ENCODE data around the gene DTNB. TPM values are rescaled to one million over a fixed set of nuclear protein-coding genes. Genes with fewer than 3 reads are reported as not detected.

Gene DTNB
- total RNA-seq, 1 experiment from 2014 or later: 2.9 TPM

DNA sequence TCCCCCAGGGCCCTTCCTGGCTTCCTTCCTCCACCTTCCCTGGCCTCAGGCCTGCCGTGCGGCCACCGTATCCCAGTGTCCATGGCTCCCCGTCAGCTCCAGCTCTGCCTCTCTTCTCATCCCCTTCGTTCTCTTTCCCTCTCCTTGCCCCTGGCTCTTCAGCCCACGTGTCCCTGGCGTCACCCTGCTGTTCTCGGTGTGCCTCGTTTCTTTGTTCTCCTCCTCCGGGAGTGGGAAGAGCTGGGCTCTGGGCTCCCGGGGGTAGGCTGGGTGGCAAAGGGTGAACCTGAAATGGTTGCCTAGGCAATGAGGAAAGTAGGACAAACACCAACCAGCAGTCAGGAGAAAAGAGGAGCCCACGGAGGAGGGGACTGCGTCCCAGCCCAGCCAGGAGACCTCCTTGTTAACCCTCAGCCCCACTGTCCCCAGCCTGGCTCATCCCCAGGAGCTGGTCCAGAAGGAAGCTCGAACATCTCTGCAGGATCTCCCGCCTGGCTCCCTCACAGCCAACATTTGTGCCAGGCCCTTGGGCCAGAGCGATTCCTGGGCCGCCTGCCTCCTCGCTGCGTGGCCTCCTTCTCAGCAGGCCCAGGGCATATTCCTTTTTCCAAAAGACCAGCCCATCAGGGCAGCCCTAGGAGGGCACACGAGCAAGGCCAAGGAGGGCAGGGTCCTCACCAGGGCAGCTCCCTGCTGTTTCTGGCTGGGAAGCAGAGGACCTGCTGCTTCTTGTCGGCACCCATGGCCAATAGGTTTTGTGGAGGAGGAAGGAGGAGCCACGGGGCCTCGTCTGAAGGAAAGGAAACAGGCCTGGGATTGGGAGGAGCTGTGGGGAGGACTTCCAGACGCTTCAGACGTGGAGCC, 300.7 kb downstream of the DTNB start:
- no peak for DNase-seq (ENCODE audit: low spot score)

DNA sequence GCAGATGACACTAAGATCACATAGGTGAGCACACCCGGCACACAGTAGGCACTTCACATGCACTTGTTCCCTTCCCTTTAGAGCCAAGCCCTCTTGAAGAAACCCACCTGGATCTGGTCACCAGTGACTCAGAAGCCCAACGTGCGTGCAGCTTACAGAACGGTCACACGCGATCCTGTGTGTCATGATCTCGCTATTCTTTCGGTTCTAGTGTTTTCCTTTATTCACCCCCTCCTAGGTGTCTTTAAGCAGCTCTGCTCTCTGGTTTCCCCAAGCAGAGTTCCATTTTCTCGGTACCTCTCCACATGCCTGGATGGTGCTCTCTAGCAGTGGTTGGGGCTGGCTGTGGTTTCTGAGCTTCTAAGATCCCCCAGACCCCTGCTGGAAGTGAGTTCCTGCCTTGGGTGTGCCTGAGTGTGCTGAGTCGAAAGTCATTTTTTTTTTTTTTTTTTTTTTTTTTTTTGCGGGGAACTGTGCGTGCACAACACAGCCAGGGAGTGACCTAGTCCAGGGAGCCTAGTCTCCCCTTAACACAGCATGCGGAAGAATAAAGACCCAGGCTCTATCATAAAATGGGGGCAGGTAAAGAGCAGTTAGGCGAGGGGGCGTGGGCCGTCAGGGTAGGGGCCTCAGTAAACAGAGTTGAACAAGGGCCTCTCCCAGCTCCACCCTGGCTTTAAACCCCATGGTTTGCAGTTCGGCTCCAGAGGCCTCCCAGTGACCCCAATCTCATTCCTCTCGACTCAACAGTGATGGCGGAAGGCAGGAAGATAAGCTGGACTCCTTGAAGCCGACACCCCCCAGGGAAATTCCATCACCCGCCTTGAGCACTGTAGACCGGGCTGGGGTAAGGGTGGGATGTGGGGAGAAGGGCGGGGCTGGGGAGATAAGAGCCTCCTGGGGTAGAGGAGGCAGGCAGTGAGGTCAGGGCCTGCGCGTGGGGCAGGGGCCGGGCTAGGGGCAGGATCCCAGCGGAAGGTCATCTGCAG, 301.8 kb downstream of the DTNB start:
- no peak for DNase-seq (ENCODE audit: low spot score)

DNA sequence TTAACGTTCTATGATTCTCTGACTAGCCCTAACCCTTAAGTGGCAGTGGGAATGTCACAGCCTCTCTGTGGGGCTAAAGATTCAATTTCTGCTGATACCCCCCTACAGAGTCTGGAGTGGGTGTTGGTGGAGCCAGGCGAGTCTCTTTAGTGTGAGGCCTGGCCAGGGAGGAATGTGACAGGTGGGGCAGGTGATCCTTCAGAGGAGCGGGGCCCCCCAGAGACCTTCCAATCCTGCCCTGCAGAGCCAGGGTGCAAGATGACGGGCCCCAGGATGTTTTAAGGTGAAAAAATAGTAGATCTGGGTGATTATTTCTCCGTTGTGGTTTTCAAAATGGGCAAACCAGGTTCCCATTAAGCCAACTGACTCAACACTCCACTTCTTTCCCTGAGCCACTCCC, 303.5 kb downstream of the DTNB start:
- DNase-seq (ENCODE audit: low spot score): no peak

DNA sequence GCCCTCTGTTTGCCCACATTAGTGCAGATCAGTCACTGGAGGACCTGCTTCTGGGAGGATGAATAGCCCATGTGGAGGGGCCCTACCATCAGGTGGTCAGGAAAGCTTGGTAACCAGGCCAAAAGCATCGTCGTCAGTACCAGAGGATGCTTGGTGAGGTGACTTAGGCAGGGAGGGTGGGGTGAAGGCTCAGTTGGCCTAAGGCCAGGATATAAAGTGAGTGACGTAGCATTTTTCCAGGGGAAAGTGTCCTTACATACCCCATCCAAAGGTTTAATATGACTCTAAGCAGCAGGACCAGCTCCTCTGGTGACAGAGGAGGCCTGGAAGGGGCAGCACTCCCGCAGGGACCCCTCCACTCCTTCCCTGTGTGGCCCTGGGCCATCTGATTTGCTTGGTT, 303.9 kb downstream of the DTNB start:
- DNase-seq (ENCODE audit: low spot score): no peak

DNA sequence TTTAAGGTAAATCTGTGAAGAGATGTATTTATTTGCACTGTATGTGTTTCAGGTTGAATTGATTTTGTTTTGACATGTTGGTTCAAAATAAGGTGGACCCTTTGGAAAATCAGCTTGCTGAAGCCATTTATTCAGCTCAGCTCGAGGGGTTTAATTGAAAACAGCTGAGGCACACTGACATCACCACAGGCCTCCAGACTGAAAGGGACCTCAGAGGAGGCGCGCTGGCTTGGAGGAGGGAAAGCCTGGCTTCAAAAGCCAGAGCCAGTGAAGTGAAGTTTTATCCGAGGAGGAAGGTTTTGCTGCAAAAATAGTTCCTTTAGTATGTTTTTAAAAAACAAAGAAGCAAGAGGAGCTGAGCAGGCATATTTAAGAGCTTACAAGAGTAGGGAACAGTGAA, 304.7 kb downstream of the DTNB start:
- DNase-seq (ENCODE audit: low spot score): no peak

DNA sequence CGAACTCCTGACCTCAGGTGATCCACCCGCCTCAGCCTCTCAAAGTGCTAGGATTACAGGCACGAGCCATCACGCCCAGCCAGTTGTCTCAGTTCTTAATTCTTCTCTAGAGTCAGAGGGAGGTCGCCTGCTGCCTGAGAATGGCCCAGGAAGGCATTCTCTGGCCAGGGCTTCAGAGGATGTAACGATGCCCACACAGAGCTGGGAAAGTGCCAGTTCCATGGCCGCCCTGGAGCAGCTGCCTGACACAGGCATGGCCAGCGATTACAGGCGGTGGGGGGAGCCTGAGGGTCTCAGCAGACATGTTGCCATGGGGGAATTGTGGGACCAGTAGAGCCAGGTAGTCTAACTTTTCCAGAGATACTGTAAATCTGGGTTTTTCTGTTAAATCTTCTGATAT, 306.1 kb downstream of the DTNB start:
- no peak for DNase-seq (ENCODE audit: low spot score)

DNA sequence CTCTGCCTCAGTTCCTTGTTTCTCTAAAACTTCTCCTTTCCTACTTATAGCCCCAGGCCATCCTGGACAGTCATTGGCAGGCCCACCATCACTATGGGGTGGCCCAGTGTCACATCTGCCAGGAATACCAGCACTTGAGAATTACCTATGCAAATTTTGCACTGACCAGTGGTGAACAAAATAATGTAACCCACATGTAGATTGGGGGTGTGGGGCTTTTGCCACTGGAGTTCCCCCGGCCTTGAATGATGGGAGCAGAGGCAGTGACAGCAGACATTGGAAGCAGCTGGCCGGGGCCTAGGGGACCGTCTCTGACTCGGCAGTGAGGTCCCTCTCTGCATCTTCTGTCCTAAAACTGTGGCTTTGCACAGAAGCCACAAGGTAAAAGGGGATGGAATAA, 306.7 kb downstream of the DTNB start:
- no peak for DNase-seq (ENCODE audit: low spot score)

DNA sequence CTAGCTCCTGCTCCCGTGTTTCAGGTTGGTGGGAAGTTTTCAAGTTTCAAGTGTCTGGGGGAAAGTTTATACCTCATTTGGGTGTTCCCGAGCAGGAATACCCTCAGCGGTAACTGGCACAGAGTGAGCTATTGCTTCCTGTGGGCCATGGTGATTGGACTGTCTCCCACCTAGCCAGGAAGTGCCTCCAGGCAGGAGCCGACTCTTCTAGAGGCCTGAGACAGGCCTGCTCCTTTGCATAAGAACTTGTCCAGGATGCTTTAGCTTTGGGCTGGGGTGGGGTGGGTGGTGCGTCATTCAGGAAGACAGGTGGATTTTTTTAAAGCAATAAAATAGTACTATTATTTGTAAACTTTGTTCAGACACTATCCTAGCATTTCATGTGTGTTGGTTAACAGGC, 308.1 kb downstream of the DTNB start:
- no peak for DNase-seq (ENCODE audit: low spot score)

DNA sequence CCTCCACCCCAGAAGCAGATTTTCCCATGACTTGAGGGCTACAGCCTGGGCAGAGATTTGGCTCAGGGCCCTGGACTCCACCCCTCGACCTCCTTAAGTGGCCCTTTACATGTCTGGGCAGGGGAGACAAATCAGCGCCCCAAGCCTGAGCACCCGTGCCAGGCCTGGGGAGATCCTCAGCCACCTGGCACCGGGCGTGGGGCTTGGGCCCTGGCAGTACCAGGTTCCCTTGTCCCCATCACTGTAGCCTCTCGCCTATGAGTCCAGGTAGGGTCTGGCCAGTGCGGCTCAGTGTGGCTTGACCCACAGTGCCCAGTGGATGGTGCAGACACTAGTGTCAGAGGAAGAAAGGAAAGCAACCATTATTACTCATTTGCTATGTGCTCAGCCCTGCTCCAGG, 309.6 kb downstream of the DTNB start:
- no peak for DNase-seq (ENCODE audit: low spot score)

DNA sequence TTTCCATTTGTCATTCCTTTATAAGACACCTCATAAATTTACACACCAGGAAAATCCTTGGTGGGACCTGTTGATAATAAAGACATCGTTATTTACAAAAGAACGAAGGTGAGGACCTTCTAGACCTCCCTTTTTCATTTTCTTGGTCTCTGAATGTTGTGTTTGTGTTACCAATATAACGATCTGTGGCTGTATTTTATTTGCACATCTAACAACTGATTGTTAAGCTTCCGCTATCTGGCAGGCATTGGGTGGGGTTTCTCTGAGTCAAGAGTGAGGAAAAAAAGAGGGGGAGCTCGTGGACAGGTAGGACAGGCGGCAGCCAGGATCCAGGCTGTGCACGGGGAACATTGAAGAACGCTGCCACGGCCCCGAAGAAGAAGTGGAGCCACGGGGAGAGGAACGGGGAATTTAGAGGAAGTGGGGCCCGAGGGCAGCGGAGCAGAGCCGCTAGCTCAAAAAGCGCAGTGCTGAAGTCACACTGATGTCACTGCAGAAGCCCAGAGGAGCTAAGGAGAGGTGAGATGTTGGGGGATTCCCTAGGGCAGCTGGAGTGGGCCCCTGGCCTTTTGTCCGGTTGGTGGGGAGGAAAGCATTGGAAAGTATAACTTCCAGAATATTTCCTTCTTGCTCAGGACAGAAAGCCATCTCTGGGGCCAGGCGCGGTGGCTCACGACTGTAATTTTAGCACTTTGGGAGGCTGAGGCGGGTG, 310.8 kb downstream of the DTNB start:
- no peak for DNase-seq (ENCODE audit: low spot score)

DNA sequence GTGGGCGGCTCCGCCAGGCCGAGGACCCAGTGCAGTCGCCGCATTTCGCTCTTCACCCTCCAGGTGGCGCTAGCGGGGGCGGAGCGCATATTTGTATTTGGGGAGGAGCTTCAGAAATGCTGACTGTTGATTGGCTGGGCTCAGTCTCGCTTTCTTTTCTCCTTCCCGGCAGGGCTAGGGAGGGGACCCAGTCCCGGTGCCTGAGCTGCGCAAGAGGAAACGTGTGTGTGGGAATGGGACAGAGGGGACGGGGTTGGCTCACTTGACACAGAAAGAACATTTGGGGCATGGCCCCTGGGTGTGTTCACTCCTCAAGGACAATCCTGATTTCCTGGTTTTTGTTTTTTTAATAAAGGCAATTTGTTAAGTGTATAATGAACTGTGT, 311.3 kb downstream of the DTNB start:
- peak; percentile 95 for DNase-seq (ENCODE audit: low spot score)

DNA sequence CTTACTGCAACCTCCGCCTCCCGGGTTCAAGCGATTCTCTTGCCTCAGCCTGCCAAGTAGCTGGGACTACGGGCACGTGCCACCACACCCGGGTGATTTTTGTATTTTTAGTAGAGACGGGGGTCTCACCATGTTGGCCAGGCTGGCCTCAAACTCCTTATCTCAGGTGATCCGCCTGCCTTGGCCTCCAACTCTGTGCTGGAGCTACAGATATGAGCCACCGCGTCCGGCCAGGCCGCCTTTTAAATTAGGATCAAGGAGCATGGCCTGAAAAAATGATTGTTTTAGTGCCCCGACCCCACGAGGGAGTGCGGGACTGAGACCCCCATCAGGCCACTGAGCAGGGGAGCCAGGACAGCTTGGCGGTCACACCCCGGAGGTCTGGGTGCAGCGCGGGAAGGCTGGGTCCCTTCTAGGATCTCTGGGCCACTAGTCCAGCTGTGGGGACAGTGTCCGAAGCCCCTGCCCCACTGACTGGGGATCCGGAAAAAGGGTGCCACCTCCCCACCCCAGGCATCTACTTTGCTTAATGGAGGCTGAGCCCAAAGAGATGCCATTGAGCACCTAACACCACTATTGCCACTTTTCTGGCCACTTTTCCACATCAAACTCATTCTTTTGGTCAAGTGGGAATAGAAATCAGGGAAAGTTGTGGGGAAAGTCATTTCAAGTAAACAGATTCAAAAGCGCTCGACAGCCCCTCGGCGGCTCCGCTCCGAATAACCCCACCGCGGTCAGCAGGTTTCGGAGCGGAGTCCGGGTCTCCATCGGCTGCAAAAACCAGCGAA, 311.9 kb downstream of the DTNB start:
- no peak for DNase-seq (ENCODE audit: low spot score)

DNA sequence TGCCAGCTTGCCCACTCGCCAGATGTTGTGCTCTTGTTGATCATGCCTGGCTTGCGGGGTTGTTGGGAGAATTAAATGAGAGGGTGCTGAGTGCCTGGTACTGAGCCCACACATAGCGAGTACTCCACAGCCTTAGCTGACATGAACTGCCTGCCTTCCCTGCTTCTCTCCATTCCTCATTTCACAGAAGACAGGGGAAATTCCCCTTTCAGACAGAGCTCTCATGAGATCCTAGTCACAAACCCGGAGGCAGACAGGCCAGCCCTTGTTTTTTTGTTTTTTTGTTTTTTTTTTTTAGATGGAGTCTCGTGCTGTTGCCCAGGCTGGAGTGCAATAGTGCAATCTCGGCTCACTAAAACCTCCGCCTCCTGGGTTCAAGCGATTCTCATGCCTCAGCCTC, 314.5 kb downstream of the DTNB start:
- no peak for DNase-seq (ENCODE audit: low spot score)

DNA sequence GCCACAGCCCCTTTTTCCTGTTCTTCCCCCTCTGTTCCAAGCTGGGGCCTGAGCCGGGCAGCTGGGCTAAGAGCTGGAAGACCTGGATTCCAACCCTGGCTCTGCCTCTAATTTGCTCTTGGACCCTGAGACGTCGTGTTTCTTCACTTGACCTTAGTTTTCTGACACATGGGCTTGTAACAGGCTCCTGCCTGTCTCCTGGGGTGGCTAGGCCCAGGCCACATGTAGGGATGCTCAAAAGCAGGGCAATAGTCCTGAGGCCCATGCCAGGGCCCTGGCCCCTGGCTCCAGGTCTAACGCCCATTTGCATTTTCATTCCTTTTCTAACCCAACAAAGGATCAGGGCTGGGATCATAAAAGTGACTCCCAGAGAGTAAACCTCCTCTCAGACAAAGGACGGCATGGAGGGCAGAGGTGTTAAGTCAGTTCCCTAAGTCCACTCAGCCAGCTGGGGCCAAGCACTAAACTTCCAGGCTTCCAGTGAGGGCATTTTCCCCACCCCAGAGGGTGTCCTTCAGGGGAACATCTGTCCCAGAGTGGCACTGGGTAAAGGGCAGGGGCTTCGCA, 315.0 kb downstream of the DTNB start:
- no peak for DNase-seq (ENCODE audit: low spot score)

DNA sequence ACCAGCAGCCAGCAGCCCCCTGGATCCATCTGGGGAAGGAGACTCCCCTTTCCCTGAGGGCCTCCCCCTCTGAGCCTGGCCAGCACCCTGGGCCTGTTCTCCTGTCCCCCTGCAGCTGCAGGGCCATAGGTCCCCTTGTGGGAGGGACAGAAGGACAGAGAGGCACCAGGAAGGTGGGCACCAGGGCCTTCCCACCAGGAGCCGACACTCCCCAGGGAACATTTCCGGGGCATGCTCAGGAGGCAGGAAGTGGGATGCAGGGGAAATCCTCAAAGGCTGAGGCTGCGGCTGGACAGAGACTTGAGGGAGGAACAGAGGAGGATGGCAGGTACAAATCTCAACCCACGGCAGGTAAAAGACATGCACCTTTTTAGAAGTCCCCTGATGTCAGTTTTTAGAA, 317.3 kb downstream of the DTNB start:
- no peak for DNase-seq (ENCODE audit: low spot score)

DNA sequence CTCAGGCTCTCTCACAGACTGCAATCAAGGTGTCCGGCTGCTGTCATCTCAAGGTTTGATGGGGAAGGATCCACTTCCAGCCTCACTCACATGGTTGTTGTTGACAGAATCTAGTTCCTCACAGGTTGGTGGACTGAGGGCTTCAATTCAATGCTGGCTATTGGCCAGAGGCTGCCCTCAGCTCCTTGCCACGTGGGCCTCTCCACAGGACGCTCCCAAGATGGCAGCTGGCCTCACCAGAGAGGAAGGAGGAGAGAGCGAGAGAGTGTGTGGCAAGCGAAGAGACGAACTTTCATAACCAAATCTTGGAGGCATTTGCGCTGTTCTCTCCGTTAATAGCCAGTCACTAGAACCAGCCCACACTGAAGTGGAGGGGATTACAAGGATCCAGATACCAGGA, 318.1 kb downstream of the DTNB start:
- no peak for DNase-seq (ENCODE audit: low spot score)

DNA sequence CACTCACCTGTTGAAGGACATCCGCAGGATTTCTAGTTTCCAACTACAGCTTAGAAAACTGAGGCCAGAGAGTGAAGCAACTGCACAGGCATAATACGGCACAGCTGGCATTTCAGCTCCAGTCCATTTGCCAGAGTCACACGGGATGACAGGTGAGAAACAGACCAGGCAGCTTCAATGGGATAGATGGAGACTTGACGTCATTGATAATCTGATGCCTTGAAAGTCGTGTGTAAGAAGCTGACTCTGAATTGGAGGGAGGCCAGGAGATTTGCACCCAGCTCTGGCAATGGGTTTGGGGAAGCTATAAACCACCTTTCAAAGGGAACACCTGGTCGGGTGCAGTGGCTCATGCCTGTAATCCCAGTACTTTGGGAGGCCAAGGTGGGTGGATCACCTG, 319.3 kb downstream of the DTNB start:
- no peak for DNase-seq (ENCODE audit: low spot score)

DNA sequence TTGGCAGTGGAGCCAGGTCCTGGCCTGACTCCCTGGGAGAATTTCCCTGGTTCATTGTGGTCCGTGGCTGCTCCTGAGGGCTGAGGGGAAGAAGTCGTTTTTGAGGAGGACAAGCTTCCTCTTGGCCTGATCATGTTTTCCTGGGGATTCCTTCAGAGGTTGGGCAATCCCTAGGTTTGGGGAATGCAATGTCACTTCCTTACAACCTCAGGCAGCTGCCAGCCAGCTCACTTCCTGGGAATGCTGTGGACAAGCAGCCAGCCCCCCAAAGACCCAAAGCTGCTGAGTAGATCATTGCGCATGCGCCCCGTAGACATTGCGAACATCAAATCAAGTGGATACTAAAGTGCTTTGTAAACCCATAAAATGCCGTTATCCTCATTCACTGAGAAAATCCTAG, 324.0 kb downstream of the DTNB start:
- no peak for DNase-seq (ENCODE audit: low spot score)

DNA sequence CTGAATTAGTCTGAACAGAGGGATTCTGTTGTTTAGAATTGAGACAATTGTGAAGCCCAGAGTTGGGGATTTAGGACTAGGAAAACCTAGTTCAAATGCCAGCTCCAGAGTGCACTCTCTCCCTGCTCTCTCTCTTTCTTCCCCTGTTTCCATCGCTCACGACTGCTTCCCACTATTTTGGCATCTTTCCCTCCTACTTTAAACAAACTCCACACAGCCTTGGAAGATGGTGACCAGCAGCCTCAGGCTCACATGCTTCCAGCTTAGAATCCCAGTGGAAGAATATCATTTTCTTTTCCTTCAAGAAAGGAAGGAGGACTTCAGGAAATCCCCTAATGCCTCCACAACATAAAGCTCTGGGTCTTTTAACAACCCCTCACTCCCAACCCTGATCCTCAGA, 325.5 kb downstream of the DTNB start:
- no peak for DNase-seq (ENCODE audit: low spot score)

DNA sequence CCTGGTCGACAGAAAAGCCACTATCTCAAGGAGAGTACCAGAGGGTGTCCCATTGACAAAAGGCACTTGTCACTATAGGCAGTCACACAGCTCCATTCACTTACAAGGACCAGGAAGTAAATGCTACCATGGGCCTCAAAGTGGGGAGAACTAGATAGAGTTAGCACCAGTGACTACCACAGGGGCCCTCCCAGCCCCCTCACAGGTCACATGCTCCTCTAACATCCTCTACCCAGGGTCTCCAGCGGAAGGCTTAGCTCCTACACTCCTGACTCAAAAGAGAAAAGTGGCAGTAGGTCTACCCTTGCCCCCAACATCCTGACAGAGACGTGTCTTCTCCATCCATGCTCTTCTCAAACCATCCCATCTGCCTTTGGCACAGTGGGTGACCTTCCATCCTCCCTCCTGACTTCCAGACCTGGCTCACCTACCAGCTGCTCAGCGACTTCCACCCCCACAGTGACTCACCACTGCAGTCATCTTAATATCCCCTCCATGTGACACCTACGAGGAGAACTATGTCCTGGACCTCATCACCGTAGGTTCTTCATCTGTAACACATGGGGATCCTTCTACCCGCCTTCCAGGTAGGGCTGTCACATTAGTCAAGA, 326.1 kb downstream of the DTNB start:
- DNase-seq (ENCODE audit: low spot score): no peak

All from HT-29 (cell line).